Astrocyte (in vitro differentiated cells and primary cell): ENCODE data around the gene STX11. TPM values are rescaled to one million over a fixed set of nuclear protein-coding genes. Genes with fewer than 3 reads are reported as not detected.

ENCODE experiments used
- DNase-seq: peaks from one replicate; pipeline ENCODE4 v3.0.0-alpha.2; 2010; ENCODE audit warnings: low read depth
- FAIRE-seq: peaks from 2 replicates; lab custom pipeline; 2011; peaks lifted over from hg19 to GRCh38; lab: Jason Lieb, UNC
- H2AFZ ChIP-seq: 2 replicates; pipeline ENCODE4 v1.6.0; 2012; ENCODE audit warnings: low read depth, low read length, inconsistent platforms
- H3K27ac ChIP-seq: 2 replicates; pipeline ENCODE4 v1.5.1; 2011; ENCODE audit warnings: low read depth, low read length, inconsistent platforms
- H3K27me3 ChIP-seq: 2 replicates; pipeline ENCODE4 v1.6.0; 2011; ENCODE audit warnings: low read length, inconsistent platforms; ENCODE audit not compliant: insufficient read depth
- H3K36me3 ChIP-seq: 2 replicates; pipeline ENCODE4 v1.5.1; 2011; ENCODE audit warnings: low read length, inconsistent platforms; ENCODE audit not compliant: insufficient read depth
- H3K4me1 ChIP-seq: 2 replicates; pipeline ENCODE4 v1.5.1; 2011; ENCODE audit warnings: low read length, inconsistent platforms; ENCODE audit not compliant: insufficient read depth
- H3K4me2 ChIP-seq: 2 replicates; pipeline ENCODE4 v1.6.0; 2012; ENCODE audit warnings: low read length, inconsistent platforms
- H3K4me3 ChIP-seq: 2 replicates; pipeline ENCODE4 v1.5.1; 2011; ENCODE audit warnings: low read depth, mild to moderate bottlenecking, low read length, inconsistent platforms; ENCODE audit not compliant: insufficient read depth
- H3K79me2 ChIP-seq: 2 replicates; pipeline ENCODE4 v1.6.0; 2012; ENCODE audit warnings: mild to moderate bottlenecking, low read length, inconsistent platforms; ENCODE audit not compliant: insufficient read depth
- H3K9ac ChIP-seq: 2 replicates; pipeline ENCODE4 v1.6.0; 2012; ENCODE audit warnings: mild to moderate bottlenecking, low read length, inconsistent platforms
- H3K9me3 ChIP-seq: 2 replicates; pipeline ENCODE4 v1.5.1; 2012; ENCODE audit warnings: low read depth, mild to moderate bottlenecking, low read length, inconsistent platforms; ENCODE audit not compliant: insufficient read depth
- H4K20me1 ChIP-seq: 2 replicates; pipeline ENCODE4 v1.6.0; 2012; ENCODE audit warnings: low read length, inconsistent platforms; ENCODE audit not compliant: insufficient read depth
- H3K27ac Mint-ChIP-seq: one replicate; pipeline ENCODE4 v1.8.0; 2021; ENCODE audit warnings: mild to moderate bottlenecking, mixed read lengths; ENCODE audit not compliant: unreplicated experiment
- H3K27me3 Mint-ChIP-seq: one replicate; pipeline ENCODE4 v1.8.0; 2021; ENCODE audit warnings: low read depth, mixed read lengths; ENCODE audit not compliant: unreplicated experiment
- H3K36me3 Mint-ChIP-seq: one replicate; pipeline ENCODE4 v1.8.0; 2021; ENCODE audit warnings: low read depth, mixed read lengths; ENCODE audit not compliant: unreplicated experiment
- H3K4me1 Mint-ChIP-seq: one replicate; pipeline ENCODE4 v1.8.0; 2021; ENCODE audit warnings: low read depth, mixed read lengths; ENCODE audit not compliant: unreplicated experiment
- H3K4me3 Mint-ChIP-seq: one replicate; pipeline ENCODE4 v1.8.0; 2021; ENCODE audit warnings: mild to moderate bottlenecking, moderate library complexity, mixed read lengths; ENCODE audit not compliant: unreplicated experiment
- H3K9me3 Mint-ChIP-seq: one replicate; pipeline ENCODE4 v1.8.0; 2021; ENCODE audit warnings: mild to moderate bottlenecking, mixed read lengths; ENCODE audit not compliant: unreplicated experiment
- EZH2 ChIP-seq: IDR thresholded peaks from 2 replicates; pipeline ENCODE4 v1.6.1; 2012; ENCODE audit warnings: mild to moderate bottlenecking, low read length, inconsistent platforms; ENCODE audit not compliant: insufficient read depth
- total RNA-seq: library from RNA; stranded (reverse); gene quantifications from 2 replicates; pipeline ENCODE4 v1.2.1, GENCODE V29; 2021
- TF ChIP-seq, protein P1 (sequence below): IDR thresholded peaks from 2 replicates; pipeline ENCODE4 v1.5.1; 2011; ENCODE audit warnings: low read depth, mild to moderate bottlenecking, inconsistent platforms, low read length, moderate library complexity; ENCODE audit not compliant: insufficient read depth

The STX11 gene
- total RNA-seq, 1 donor from 2014 or later, result 2.0 TPM

DNA sequence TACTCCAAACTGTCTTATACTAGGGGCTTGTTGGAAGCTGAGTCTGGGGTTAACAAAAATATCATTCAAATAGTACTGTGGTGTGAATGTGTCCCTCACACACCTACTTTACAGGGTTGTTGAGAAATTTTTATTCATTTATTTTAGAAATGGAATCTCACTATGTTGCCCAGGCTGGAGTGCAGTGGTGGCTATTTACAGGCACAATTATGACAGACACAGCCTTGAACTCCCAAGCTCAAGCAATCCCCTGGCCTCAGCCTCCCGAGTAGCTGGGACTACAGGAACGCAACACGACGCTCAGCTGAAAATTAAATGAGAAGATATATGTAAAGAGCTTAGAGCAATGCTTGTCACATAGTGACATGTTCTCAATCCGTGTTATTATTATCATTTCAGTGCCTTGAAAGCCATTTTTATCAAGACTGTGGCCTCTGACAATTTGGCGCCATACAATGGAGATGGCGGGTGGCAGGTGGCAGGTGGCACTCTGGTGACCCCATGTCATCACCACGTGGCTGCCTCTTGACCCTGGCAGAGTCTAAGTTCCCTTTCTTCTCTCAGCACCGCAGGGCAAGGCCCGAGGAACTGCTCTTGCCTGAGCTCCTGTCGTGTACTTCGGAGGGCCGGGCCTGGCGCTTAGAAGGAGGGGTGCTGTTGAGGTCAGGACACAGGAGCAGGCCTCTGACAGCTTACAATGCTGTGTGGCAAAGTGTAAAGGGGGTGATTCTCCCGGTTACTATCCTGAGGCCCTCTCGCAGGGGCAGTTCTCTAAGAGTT, 64.5 kb downstream of the STX11 start:
- Histone ChIP-seq H4K20me1 (no peaks in the 10 kb centered on the region), H3K9ac (peak overlapping the region; percentile 84), H3K27ac (no peak overlapping the region), H3K4me3 (no peak overlapping the region), H3K79me2 (no peaks in the 10 kb centered on the region), H3K4me2 (peak overlapping the region; percentile 97), H2AFZ (peak overlapping the region; percentile 100), H3K27me3 (peaks cover 2% of the 10 kb centered on the region), H3K36me3 (no peaks in the 10 kb centered on the region), H3K4me1 (peaks cover 5% of the 10 kb centered on the region), H3K9me3 (no peaks in the 10 kb centered on the region)
- DNase-seq (no peak), FAIRE-seq (no peak)
- Mint-ChIP-seq H3K9me3 (no peaks in the 10 kb centered on the region), H3K4me1 (peaks cover 12% of the 10 kb centered on the region), H3K4me3 (peak overlapping the region; percentile 81), H3K27ac (peak overlapping the region; percentile 48), H3K36me3 (no peaks in the 10 kb centered on the region), H3K27me3 (peaks cover 6% of the 10 kb centered on the region)
- TF ChIP-seq, protein P1, sequence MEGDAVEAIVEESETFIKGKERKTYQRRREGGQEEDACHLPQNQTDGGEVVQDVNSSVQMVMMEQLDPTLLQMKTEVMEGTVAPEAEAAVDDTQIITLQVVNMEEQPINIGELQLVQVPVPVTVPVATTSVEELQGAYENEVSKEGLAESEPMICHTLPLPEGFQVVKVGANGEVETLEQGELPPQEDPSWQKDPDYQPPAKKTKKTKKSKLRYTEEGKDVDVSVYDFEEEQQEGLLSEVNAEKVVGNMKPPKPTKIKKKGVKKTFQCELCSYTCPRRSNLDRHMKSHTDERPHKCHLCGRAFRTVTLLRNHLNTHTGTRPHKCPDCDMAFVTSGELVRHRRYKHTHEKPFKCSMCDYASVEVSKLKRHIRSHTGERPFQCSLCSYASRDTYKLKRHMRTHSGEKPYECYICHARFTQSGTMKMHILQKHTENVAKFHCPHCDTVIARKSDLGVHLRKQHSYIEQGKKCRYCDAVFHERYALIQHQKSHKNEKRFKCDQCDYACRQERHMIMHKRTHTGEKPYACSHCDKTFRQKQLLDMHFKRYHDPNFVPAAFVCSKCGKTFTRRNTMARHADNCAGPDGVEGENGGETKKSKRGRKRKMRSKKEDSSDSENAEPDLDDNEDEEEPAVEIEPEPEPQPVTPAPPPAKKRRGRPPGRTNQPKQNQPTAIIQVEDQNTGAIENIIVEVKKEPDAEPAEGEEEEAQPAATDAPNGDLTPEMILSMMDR, result no peak
- no peak for TF ChIP-seq EZH2

DNA sequence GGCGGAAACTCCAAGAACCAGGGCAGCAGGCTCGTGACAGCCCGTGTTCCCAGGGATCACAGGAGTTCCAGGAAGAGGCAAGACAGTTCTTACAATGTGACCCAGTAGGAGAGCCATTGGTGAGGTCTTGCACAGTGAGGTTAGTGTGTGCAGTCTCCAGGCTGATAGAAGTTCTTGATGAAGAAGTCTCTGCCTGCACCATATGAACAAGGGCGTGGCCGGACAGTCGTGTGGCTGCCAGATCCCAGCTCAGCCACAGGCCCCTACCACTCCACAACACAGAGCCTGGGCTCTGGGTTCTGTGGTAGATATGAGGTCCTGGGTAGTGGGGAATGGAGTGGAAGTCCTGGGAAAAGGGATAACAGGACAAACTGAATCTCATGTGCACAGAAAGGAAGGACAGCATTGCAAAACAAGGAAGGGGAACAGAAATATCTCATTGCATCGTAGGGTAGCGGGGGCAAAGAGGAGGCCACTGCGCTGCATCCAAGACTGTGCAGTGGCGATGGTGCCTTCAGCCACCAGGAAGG, 65.2 kb downstream of the STX11 start:
- Histone ChIP-seq H3K27me3 (peaks cover 2% of the 10 kb centered on the region), H3K9ac (peak overlapping the region; percentile 84), H3K4me2 (peak overlapping the region; percentile 97), H3K4me1 (peaks cover 5% of the 10 kb centered on the region), H3K79me2 (no peaks in the 10 kb centered on the region), H4K20me1 (no peaks in the 10 kb centered on the region), H3K4me3 (peak overlapping the region; percentile 78), H3K27ac (peak overlapping the region; percentile 80), H3K36me3 (no peaks in the 10 kb centered on the region), H2AFZ (peak overlapping the region; percentile 100), H3K9me3 (no peaks in the 10 kb centered on the region)
- Mint-ChIP-seq H3K4me1 (peaks cover 18% of the 10 kb centered on the region), H3K4me3 (peak overlapping the region; percentile 81), H3K36me3 (no peaks in the 10 kb centered on the region), H3K9me3 (no peaks in the 10 kb centered on the region), H3K27me3 (peaks cover 1% of the 10 kb centered on the region), H3K27ac (peak overlapping the region; percentile 48)
- FAIRE-seq (no peak), DNase-seq (peak; percentile 10)
- TF ChIP-seq, protein P1, result no peak
- TF ChIP-seq EZH2, result no peak
